Measurements from ENCODE around the gene SMIM38.

SMIM38 gene

DNA sequence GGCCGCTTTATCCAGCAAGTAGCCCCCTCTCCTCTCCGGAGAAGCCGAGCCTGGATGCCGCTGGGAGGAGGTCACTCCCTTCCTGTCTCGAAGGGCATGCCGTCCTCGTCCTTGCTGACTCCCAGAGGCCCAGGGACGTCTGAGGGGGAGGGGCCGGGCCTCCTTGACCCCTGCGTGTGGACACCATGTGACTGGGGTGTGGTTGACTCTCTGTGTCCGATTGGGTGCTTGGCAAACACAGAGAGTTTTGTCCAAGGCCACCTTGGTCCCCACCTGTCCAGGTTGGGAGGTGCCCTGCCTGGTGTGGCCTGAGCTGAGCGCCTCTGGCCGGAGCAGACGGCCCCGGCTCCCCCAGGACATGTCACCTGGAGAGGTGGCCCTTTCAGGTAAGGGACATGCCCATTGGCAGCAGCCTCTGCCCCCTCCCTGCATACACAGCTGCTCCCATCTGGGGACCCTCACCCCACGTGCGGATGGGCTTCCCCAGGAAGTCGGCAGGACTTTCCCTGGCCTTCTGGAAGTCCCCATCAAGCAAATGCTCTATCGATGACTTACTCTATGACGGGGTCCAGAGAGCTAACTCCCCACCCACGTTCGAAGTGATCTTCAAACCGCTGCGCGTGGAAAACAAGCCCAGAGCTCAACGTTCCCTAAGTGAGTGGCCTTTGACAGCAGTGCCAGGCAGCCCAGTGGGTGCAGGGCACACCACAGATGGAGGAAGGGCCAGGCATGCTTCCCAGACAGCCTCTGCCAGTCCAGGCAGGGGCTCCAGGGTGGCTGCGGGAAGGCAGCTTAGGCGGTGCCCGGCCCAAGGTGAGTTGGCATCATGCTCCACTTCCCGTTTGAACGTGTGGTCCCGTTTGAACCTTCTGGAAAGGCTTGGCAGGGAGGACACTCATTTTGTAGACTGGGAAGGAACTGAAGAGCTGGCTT lies at the start of gene SMIM38:
SMIM38 (plus strand) TSS at position 634 of the 933 bp plus-strand sequence. CDS start 1,912 bp downstream, outside the sequence.
- FAIRE-seq, result no peak

DNA sequence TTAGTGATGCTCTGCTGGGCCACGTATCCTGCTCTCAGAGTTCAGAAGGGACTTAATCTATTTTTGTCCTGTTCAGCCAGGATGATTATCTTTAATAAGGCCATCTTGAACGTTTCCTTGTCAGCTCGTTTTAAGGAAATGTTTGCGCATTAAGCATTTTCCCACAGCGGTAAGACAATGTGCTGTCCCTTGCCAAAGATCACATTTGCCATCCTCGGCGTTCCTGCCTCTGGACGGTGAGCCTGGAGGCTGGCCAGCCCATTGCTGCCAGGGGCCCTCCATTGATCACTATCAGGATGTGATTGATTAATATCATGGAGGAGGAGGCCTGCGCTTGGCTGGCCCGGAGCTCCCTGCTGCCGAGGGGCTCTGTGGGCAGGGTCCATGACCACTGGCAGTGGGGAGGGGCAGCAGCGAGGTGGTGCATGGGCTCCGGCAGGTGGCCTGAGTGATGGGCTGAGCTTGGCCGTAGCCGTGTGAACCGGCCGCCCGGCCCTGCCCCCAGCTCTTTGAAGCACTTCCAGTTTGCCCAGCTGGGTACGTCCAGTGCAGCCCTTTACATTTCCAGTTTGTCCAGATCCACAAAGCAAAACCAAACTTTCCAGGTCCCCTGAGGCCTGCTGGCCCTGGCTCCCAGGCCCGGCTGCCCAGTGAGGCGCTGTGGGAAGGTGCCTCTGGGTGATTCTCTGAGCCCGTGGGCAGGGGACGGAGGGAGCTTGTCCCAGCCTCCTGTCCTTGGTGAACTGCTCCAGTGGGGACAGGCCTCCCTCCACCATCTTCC lies 49.5 kb upstream of the SMIM38 start:
- no peak for FAIRE-seq

DNA sequence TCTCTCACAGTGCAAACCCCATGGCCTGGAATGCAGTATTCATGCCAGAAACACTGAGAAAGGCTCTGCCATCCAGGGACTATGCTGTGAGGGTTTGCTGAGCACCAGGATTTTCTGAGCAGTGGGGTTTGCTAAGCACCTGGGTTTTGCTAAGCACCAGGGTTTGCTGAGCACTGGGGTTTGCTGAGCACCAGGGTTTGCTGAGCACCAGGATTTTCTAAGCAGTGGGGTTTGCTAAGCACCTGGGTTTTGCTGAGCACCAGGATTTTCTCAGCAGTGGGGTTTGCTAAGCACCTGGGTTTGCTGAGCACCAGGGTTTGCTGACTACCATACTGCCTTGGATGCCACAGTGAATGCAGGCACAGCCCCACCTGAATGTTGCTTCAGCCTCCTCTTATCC lies 48.3 kb upstream of the SMIM38 start:
- no peak for FAIRE-seq

DNA sequence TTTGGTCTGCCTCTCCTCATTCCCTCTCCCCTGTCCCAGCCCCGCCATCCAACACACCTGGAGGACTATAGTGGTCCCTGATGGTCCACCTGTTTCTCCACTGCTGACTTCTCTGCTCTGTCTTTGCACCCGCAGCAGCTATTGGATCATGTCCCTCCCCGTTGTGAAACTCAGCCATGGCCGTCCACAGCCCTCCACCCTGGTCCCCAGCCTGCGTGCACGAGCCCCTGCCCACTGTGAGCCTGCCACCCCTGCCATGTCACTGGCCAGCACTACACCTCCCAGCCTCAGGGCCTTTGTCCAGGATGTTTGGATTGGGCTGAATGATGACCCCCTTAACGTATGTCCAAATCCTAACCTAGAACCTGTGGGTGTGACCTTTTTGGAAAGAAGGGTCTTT lies 47.7 kb upstream of the SMIM38 start:
- FAIRE-seq, result no peak

DNA sequence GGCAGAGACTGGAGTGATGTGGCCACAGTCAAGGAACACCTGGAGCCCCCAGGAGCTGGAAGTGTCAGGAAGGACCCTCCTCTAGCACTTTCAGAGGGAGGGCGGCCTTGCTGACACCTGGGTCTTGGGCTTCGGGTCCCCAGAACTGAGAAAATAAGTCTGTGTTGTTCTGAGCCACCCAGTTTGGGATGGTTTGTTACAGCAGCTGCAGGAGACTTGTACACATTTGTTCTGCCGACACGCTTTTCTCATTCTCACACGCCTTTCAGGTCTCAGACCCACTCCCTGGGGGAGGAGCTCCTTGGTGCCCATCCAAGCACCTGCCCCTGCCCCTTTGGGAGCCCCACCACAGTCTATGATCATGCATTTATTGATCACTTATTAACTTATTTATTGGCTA lies 47.2 kb upstream of the SMIM38 start:
- no peak for FAIRE-seq

DNA sequence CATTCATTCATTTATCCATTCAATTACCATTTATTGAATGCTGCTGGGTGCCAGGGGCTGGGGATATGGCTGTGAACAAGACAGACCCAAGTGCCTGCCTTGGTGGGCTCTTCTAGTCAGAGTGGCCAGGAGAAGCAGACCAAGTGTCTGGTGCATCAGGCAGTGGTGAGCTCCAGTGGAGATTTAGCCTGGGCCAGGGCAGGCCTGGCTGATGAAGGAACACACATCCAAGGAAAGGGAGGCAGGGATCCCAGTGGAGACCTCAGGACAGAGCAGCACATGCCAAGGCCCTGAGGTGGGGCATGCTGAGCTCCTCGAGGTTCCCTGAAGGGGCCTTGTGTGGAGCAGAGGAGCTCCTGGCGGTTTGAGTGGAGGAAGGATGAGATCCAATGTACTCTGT lies 46.6 kb upstream of the SMIM38 start:
- no peak for FAIRE-seq

DNA sequence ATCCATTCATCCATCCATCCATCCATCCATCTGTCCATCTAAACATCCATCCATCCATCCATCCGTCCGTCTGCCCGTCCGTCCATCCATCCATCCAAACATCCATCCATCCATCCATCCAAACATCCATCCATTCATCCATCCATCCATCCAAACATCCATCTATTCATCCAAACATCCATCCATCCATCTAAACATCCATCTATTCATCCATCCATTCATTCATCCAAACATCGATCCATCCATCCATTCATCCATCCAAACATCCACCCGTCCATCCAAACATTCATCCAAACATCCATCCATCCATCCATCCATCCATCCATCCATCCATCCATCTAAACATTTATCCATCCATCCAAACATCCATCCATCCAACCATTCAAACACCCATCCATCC lies 45.3 kb upstream of the SMIM38 start:
- no peak for FAIRE-seq

DNA sequence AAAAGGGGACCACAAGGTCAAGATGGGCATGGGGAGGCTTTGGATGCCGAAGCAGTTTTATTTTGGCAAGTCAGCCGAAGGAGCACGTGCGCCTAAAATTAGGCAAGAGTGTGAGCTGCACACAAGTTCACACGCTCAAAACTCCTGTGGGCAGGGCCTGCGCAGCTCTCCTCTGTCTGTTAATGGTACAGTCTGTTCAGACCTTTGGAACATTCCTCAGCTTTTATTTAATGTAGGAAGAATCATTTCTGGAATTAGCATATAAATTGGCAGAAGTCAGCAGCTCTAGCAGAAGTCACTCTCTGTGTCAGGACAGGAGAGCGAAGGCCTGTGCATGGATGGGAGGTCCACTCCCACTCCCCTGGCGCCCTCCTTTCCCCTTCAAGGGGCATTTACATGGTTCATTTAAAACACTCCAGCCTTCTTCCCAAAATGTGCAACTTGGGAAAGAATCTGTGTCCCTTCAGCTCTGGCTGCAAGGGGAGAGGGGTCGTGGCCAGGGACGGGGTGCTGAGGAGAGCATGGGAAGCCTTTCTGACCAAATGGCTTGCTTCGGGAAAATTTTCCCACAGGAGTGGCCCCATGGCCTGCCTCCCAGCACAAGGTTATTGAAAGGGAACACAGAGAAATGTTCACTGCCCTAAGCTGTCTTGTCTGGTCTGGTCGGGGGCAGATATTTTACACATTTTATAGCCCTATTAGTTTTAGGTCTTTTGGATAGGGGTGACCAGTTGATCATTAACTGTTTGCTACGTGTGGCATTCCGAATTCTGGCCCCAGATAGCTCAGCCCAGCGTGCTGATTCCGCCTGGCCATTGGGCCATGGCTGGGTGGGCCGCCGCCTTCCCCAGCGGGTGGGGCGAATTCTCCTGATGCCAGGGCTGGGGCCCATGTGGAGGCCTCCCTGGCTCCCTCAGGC lies 43.9 kb upstream of the SMIM38 start:
- FAIRE-seq, result no peak

DNA sequence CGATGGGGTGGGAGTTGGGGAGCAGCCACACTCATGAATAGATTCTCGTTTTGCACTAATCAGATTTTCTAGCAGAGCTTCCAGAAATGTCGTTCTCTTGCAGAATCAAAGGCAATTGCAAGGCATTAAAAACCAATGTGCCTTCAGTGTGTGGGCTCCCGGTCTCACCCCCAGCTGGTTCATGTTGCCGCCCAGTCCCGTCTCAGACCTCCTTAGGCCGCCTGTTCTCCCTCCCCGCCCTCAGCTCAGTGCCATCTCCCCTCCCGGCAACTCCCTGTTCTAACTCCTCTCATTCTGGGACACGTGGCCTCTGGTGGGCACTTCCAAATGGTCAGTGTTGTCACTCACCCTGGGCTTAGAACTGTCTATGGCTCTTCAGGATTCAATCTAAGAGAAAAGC lies 42.5 kb upstream of the SMIM38 start:
- no peak for FAIRE-seq

DNA sequence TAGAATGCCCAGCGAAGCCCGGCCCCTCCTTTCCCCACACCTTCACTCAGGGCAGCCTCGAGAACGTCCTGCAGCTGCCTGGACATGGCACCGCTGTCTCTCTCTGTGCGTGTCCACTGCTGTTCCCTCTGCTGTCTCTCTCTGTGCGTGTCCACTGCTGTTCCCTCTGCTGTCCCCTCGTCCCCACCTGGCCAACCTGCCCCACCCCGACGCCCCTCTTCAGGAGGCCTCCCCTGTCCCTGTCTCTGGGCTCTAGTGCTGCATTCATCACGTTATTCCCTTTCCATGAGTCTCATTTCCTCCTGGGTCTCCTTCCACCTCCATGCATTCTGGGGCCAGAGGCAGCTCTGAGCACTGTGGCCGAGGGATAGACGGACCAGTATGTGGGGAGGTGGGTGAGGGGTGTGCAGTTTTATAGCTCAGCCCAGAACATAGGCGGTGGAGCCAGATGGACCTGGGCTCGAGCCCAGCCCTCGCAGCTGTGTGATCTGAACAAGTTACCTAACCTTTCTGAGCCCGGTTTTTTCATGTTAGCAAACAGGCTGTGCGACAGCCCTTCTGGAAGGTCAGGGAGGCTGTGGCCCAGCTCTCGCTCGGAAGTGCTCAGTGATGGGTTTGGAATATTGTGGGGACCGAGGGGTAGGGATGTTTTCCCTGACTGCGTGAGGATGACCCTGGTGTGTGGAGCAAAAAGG lies 41.9 kb upstream of the SMIM38 start:
- FAIRE-seq, result no peak

DNA sequence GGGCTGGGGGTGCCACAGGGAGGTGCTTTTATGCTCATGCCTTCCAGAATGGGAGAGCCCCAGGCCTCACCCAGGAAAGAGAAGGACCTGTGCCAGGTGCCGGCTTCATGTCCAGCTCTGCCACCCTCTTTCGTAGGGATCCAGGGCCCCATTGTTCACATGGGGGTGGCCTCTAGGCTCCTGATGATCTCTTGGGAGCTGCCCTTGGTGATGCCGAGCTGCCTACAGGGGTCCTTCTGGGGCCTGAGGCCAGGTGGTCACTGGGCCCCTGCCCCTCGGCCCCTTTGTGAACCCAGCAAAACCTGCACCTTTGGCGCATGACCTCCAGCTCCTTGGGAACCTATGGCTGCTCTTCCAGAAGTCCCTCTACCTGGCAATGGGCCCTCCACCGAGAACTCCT lies 41.4 kb upstream of the SMIM38 start:
- no peak for FAIRE-seq

DNA sequence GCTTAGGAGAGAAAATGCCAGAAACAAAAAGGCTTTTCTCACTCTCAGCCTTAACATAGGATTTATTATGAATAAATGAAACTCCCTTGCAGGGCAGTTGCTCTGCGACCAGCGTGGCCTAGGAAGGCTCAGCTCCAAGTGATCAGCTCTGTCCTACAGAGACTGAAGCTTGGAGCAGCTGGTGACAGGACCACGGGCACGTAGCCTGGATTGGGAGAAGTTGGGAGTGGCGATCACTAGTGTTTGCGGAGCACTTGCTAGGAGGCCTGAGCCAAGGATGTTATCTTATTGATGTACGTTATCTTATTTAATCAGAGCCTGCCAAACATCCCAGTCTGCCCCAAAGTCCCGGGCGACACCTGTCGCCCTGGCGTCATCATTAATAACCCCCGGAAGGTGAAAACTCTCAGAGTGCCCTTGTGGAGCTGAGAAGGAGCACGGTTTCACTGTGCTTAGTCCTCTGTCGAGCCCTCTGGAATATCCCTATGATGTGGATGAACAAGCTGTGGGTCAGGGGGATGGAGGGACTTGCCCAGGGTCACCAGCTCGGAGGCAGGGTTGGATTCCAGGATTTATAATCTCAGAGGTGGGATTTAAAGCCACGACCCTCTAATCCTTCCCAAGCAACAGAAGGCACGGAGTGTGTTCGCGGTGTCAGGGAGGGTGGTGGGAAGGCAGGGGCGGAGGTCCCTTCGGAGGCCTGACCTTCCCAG lies 40.8 kb upstream of the SMIM38 start:
- no peak for FAIRE-seq

DNA sequence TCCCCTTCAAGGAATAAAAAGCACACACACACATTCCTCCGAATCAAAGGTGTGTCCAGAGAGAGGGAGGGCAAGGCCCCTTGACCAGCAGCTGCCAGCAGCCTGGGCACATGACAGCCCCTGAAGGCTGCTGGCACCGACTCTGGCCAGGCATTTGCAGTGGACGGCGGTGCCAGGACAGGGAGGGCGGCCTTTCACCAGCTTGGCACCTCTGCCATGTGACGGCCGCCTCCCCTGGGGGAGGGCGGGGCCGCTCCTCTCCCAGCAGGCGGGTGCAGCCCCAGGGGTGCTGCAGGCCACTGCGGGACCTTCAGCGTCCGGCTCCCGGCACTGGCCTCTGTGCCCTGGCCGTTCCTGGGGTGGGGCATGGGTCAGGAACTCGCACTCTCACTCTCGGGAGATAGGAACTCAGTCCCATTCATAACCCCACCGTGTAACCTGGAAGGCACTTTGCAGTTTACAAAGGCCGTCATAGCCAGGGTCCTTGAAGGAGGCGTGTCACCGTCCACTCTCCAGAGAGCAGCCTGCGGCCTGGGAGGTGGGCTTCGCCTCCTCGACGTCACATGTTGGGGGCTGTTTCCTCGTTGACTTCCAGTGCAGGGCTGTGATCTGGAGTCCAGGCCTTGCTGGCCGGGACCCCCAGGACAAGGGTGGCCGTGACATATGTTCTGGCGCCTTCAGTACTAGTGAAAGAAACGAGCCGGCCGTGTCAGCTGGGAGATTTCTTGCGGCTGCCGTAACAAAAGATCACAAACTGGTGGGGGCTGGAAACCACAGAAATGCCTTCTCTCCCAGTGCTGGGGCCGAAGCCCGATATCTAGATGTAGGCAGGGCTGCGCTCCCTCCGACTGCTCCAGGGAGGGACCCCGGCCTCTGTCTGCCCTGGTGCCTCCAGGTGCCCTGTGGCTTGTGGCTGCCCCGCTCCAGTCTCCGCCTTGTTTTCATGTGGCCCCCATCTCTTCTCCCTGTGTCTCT lies 39.9 kb upstream of the SMIM38 start:
- FAIRE-seq, result no peak

DNA sequence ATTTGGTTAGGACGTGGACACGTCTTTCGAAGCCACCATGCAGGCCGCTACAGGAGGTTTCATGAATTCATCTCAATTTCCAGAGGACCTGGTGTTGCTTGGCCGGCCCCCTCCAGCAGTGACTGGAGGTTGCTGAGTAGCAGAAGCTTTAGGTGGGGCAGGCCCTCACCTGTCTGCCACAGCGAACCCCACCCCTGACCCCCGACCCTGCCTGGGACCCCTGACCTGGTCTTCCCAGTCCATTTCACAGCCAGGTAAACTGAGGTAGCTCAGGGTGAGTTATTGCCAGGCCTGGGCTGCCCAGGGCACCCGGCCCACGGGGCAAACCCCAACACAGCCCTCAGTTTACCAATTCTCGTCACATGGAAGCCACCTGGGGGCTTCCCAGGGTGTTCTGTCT lies 39.1 kb upstream of the SMIM38 start:
- FAIRE-seq, result no peak

DNA sequence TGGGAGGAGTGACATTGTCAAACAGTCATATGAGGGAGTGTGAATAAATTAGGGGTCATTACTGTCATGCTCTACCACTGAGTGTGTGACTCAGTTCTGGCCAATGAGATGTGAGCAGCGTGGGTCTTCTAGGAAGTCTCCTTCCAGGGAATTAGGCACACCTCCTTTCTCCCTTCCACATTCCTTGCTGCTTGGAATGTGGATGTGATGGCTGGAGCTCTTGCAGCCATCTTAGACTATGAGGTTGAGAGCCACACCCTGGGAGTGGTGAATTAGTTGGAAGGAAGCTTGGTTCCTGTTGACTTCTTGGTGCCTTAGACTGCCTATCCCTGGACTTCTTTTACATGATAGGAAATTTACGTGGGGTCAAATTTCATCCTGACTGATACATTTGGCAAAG lies 36.5 kb upstream of the SMIM38 start:
- FAIRE-seq, result no peak

DNA sequence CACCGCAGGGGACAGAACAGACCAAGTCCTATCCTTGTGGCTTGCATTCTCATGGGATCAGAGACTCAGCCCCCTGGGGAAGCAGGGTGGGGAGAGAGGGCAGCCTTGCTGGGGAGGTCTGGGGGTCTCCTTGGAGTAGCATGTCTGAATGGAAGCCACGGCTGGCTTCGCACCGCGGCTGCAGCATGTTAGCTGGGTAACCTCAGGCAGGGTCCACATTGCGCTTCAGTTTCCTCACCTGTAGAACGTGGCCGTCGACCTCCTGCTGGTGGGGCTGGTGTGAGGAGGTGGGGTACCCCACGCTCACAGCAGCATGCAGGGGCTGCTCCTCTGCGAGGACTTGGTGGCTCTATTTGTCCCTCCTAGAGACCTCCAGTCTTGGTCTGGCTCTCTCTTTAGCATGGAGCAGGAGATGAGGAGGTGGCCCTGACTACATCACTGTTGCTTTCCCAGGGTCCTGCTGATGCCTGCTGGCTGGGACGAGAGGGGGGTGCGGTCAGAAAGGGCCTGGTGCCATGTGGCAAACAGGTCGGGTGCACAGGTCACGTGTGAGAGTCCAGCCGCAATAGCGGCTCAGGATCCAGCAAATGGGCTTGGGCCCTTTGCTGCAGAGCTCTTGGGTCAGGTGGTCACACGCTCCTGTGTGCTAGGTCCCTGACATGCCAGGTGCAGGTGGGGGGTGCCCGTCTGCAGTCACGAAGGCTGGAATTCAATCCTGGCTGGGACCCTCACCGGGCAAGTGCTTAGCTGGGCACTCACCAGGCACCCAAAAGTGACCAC lies 35.4 kb upstream of the SMIM38 start:
- no peak for FAIRE-seq

DNA sequence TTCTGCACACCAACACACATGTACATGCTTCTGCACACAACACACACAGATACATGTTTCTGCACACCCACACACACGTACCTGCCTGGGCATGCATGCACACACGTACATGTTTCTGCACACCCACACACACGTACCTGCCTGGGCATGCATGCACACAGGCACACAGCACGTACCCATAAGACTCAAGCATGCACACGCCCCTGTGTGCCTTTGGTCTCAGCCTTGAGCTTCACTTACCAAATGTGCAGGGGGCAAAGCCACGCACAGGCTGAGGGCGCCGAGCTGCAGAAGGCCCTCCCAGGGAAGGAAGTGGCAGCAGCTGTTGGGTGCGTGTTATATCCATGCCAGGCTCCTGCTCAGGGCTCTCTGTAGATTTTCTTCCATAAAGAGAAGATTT lies 34.7 kb upstream of the SMIM38 start:
- FAIRE-seq, result no peak

DNA sequence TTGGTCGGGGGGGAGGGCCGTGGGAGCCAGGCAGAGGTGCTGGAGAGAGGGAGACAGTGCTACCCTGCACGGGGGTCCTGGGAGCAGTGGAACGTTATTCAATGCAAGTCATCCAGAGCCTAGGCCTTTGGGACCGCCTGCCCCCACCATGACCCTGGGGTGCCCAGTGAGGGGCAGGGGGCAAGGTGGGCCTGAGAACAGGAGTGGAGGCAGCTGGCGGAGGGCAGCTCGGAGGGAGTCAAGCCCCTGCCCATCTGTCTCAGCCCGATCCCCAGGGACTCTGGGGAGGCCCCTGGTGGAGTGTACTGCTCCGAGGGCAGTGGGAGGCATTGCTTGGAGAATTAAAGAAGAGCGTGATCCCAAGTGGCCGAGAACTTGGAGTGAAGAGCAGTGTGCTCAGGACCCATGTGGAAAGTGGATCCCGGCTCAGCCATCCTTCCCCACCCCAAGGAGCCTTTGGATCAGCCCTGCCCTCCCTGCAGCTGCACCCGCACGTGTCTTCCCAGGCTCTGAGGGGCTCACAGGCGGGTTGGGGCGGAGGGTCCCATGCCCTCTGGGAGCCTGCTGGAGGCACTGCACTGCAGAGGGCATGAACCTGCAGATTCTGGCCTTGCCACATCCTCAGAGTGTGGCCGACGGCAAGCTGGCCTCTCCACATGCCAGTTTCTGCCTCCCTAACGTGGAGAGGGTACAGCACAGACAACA lies 34.0 kb upstream of the SMIM38 start:
- FAIRE-seq, result no peak

DNA sequence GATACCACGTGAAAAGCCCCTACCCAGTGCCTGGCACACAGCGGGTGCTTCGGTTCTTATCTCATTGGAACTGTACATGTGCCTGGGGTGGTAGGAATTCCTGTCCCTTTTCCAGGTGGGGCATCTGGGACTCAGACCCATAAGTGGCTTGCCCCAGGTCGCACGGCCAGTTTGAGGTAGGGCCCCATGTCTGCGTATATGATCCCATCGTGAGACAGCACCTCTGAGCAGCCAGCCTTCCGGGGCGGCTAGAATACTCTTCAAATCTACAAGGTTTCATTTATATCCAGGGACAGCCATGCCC lies 33.5 kb upstream of the SMIM38 start:
- no peak for FAIRE-seq
